GM23248 (cell line): Measurements from ENCODE around the gene PNPLA7. TPM values are rescaled to one million over a fixed set of nuclear protein-coding genes. Genes with fewer than 3 reads are reported as not detected.

Experiments used
- DNase-seq: peaks from one replicate; pipeline ENCODE4 v3.0.0-alpha.2; 2015
- H2AFZ ChIP-seq: fragments of 200-600 bp; sonication (generic); 2 replicates; pipeline ENCODE4 v1.6.1; 2016; ENCODE audit warnings: antibody characterized with exemption
- H3F3A ChIP-seq: fragments of 200-600 bp; sonication (generic); 2 replicates; pipeline ENCODE4 v1.6.1; 2016; ENCODE audit warnings: mild to moderate bottlenecking, antibody characterized with exemption, mixed run types; ENCODE audit not compliant: insufficient read depth
- H3K27ac ChIP-seq: fragments of 200-600 bp; sonication (generic); 2 replicates; pipeline ENCODE4 v1.5.1; 2016; ENCODE audit warnings: mild to moderate bottlenecking
- H3K27me3 ChIP-seq: fragments of 200-600 bp; sonication (generic); replicated peaks from 2 replicates; pipeline ENCODE4 v1.6.1; 2016; ENCODE audit warnings: mild to moderate bottlenecking; ENCODE audit not compliant: insufficient read depth
- H3K36me3 ChIP-seq: fragments of 200-600 bp; sonication (generic); 2 replicates; pipeline ENCODE4 v1.6.1; 2016; ENCODE audit warnings: low read depth, mild to moderate bottlenecking
- H3K4me1 ChIP-seq: fragments of 200-600 bp; sonication (generic); 2 replicates; pipeline ENCODE4 v1.6.1; 2016; ENCODE audit warnings: mild to moderate bottlenecking; ENCODE audit not compliant: insufficient read depth
- H3K4me2 ChIP-seq: fragments of 200-600 bp; sonication (generic); one replicate; pipeline ENCODE4 v1.6.1; 2016; ENCODE audit warnings: mild to moderate bottlenecking; ENCODE audit not compliant: unreplicated experiment
- H3K4me3 ChIP-seq: fragments of 200-600 bp; sonication (generic); 2 replicates; pipeline ENCODE4 v1.5.1; 2016; ENCODE audit warnings: mild to moderate bottlenecking
- H3K79me2 ChIP-seq: fragments of 200-600 bp; sonication (generic); 2 replicates; pipeline ENCODE4 v1.6.1; 2016; ENCODE audit warnings: mild to moderate bottlenecking; ENCODE audit not compliant: insufficient read depth
- H3K9ac ChIP-seq: fragments of 200-600 bp; sonication (generic); 2 replicates; pipeline ENCODE4 v1.6.1; 2016; ENCODE audit warnings: mild to moderate bottlenecking
- H3K9me2 ChIP-seq: fragments of 200-600 bp; sonication (generic); 2 replicates; pipeline ENCODE4 v1.6.1; 2016; ENCODE audit warnings: mixed run types, mild to moderate bottlenecking, moderate library complexity; ENCODE audit not compliant: insufficient read depth
- H3K9me3 ChIP-seq: fragments of 200-600 bp; sonication (generic); one replicate; pipeline ENCODE4 v1.6.1; 2017; ENCODE audit warnings: low read depth
- H4K20me1 ChIP-seq: fragments of 200-600 bp; sonication (generic); 2 replicates; pipeline ENCODE4 v1.6.0; 2016; ENCODE audit not compliant: insufficient read depth
- EZH2 ChIP-seq: fragments of 200-600 bp; sonication (generic); IDR thresholded peaks from 2 replicates; pipeline ENCODE4 v1.6.1; 2018; ENCODE audit warnings: antibody characterized with exemption, mild to moderate bottlenecking; ENCODE audit not compliant: insufficient read depth, poor library complexity, severe bottlenecking
- EZH2phosphoT487 ChIP-seq: fragments of 200-600 bp; sonication (generic); IDR thresholded peaks from 2 replicates; pipeline ENCODE4 v1.6.1; 2018; ENCODE audit warnings: antibody characterized with exemption, moderate library complexity, mild to moderate bottlenecking, low read depth; ENCODE audit not compliant: insufficient read depth
- WGBS, 2 experiments: methylation state at CpG; one replicate each; pipeline ENCODE4 v1.1.6; 2015 to 2017; ENCODE audit warnings: low lambda C conversion rate in 2 of 2, low coverage in 1 of 2; ENCODE audit errors: missing lambda C conversion rate in 2 of 2; 5-methylcytosine and 5-hydroxymethylcytosine counted together
- in situ Hi-C: fragments of 300-500 bp; cut with MboI; formaldehyde crosslinking; loops from 2 replicates; pipeline ENCODE4 v1.15.0; 2020
- polyA plus RNA-seq: library from polyadenylated mRNA; unstranded; fragments of >200 nt; fragmentation: Nextera tagmentation; extraction: Ambion mirVana; gene quantifications from 2 replicates; pipeline ENCODE4 v1.2.1, GENCODE V29; 2016
- total RNA-seq: library from RNA; depleted of rRNA; stranded (reverse); fragments of >200 nt; shearing (Covaris generic); gene quantifications from 2 replicates; pipeline ENCODE4 v1.2.3, GENCODE V29; 2014

PNPLA7 gene
- total and polyA plus RNA-seq, 2 experiments from 2014 or later, result 0.54 to 0.59 TPM

DNA sequence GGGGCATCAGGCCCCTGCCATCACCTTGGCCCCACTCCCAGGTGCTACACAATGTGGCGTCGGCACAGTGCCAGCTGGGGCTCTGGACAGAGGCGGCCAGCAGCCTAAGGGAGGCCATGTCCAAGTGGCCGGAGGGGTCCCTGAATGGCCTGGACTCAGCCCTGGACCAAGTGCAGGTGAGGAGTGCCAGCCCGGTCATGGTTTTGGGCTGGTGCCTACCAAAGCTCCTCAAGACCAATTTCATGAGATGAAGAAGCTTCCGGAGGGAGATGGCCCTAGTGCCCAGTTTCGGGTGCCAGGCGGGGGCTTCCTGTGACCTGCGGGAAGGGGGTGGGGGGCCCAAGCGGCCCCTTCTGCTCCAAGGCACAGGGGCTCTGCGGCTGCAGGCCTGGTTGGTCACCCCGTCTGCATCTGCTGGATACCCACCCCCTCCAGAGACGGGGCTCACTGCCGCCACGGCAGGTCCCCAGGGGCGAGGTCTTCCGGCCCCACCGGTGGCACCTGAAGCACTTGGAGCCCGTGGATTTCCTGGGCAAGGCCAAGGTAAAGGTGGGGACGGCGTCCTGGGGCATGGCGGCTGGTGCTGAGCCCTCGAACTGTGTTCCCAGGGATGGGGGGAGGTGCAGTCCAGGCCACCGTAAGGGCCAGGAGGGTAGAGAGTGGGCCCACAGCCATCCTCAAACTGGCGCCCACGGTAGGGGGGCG is 121.2 kb downstream of the PNPLA7 start:
- no peak overlapping the region for H3K27ac ChIP-seq
- DNase-seq, result no peak
- 52 to 66% methylated on average over 20 of the region's 27 CpGs for WGBS, 2 experiments
- H3K27me3 ChIP-seq, result no peaks in the 10 kb centered on the region
- H4K20me1 ChIP-seq, result no peaks in the 10 kb centered on the region
- no peak overlapping the region for H3K4me2 ChIP-seq
- no peak overlapping the region for H3K4me3 ChIP-seq
- H3F3A ChIP-seq, result peaks cover 17% of the 10 kb centered on the region
- H2AFZ ChIP-seq, result no peak overlapping the region
- H3K9me2 ChIP-seq, result no peaks in the 10 kb centered on the region
- H3K4me1 ChIP-seq, result no peaks in the 10 kb centered on the region
- H3K9me3 ChIP-seq, result no peaks in the 10 kb centered on the region
- H3K9ac ChIP-seq, result no peak overlapping the region
- no peaks in the 10 kb centered on the region for H3K36me3 ChIP-seq
- TF ChIP-seq EZH2 (no peak), EZH2phosphoT487 (no peak)
- in situ Hi-C loops, result no loop called here
- H3K79me2 ChIP-seq, result no peaks in the 10 kb centered on the region

DNA sequence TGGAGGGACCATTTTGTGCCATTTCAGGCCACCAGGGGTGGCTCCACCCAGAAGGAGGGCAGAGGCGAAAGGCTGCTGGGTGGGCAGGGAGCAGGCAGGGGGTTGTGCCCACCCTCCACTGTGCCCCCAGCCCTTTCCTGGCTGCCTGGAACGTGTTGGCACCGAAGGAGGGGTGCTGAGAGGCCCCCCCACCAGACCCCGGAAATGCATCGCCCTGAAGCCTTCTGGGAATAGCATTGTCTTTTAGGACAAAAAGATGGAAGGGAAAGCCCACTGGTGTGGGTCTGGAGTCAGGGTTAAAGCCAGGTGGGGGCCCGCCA is 121.9 kb downstream of the PNPLA7 start:
- Histone ChIP-seq H3K9me3 (no peaks in the 10 kb centered on the region), H3K36me3 (no peaks in the 10 kb centered on the region), H3K79me2 (no peaks in the 10 kb centered on the region), H3K4me2 (no peak overlapping the region), H3K4me3 (no peak overlapping the region), H3K4me1 (no peaks in the 10 kb centered on the region), H4K20me1 (no peaks in the 10 kb centered on the region), H3K9me2 (no peaks in the 10 kb centered on the region), H3K27me3 (no peaks in the 10 kb centered on the region), H3K27ac (no peak overlapping the region), H3K9ac (no peak overlapping the region), H3F3A (peaks cover 18% of the 10 kb centered on the region), H2AFZ (no peak overlapping the region)
- 66 to 81% methylated on average over 6 of the region's 6 CpGs for WGBS, 2 experiments
- in situ Hi-C loops, result no loop called here
- no peak for TF ChIP-seq EZH2phosphoT487
- DNase-seq, result no peak

DNA sequence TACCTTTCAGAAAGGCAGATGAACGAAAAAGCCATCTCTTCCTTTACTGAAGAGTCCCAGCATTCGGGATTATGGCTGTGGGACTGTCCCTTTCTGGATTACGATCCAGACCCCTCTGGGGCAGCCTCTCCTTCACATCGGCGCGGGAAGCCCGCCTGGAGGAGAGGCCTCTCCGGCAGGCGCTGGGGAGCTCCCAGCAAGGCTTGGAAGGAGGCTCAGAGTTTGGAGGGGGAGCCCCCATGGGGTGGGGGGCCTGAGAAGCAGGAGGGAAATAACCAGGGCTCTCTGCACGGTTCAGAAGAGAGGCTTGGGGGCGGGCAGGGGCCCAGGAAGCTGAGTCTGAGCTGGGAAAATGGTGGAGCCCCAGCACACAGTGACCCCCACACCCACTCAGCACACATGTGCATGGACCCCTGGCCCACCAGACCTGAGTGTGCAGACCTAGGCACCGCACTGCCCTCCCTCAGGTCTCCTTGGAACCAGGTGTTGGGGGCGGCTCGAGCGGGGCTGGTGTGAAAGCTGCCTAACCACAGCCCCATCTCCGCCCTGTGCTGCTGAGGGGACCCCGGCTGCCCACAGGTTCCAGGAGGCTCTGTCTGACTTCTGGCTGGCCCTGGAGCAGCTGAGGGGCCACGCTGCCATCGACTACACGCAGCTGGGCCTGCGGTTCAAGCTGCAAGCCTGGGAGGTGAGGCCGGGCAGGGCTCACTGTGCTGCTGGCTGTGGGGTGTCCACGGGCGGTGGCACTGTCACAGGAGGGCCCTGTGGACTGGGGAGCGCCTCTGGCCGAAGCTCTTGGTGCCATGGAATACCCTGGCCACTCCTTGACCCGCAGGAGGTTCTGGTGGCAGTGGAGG is 122.5 kb downstream of the PNPLA7 start:
- Histone ChIP-seq H2AFZ (no peak overlapping the region), H3K27me3 (no peaks in the 10 kb centered on the region), H3K4me1 (no peaks in the 10 kb centered on the region), H3K4me3 (no peak overlapping the region), H3F3A (peaks cover 18% of the 10 kb centered on the region), H3K27ac (no peak overlapping the region), H3K9me3 (no peaks in the 10 kb centered on the region), H3K4me2 (no peak overlapping the region), H3K79me2 (no peaks in the 10 kb centered on the region), H3K36me3 (no peaks in the 10 kb centered on the region), H3K9ac (no peak overlapping the region), H3K9me2 (no peaks in the 10 kb centered on the region), H4K20me1 (no peaks in the 10 kb centered on the region)
- no peak for TF ChIP-seq EZH2phosphoT487
- TF ChIP-seq EZH2, result no peak
- in situ Hi-C loops, result no loop called here
- no peak for DNase-seq
- 60 to 62% methylated on average over 27 of the region's 27 CpGs for WGBS, 2 experiments

DNA sequence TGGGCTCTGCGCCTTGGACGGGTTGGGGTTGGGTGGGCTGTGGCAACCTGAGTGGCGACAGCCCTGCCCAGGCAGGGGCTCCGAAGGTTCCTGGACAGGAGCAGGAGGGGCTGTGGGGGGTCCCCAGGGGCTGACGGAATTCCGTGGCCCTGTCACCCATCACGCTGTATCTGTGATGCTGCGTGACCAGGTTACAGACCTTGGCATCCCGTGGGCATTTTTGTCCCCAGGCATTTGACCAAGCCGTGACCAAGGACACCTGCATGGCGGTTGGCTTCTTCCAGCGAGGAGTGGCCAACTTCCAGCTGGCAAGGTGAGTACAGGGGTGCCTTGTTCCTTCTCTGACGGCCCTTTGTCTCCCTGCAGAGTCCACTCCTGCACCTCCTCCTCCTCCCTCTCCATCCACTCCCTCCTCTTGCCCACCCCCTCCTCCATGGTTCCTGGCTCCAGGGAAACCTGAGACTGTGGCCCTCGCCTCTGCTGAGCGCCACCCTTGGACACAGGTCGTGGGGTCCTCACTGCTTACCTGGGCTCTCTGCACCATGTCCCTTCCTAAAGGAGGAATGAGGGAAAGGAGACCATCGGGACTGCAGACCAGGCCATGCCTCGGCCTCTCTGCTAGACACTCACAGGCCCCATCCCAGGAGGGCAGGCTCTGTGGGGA is 124.1 kb downstream of the PNPLA7 start:
- Histone ChIP-seq H3K36me3 (no peaks in the 10 kb centered on the region), H3K9me3 (no peaks in the 10 kb centered on the region), H3K27ac (no peak overlapping the region), H3F3A (peaks cover 18% of the 10 kb centered on the region), H3K9me2 (no peaks in the 10 kb centered on the region), H3K4me2 (no peak overlapping the region), H4K20me1 (no peaks in the 10 kb centered on the region), H3K4me1 (peaks cover 8% of the 10 kb centered on the region; the same call in 1 of the 2 replicates), H2AFZ (no peak overlapping the region), H3K4me3 (no peak overlapping the region), H3K79me2 (peaks cover 12% of the 10 kb centered on the region), H3K27me3 (no peaks in the 10 kb centered on the region), H3K9ac (no peak overlapping the region)
- DNase-seq, result no peak
- 76 to 78% methylated on average over 17 to 18 of the region's 18 CpGs for WGBS, 2 experiments
- in situ Hi-C loops, result no loop called here
- TF ChIP-seq EZH2phosphoT487, result no peak
- no peak for TF ChIP-seq EZH2
